ENCODE results near the gene LCN9.

DNA sequence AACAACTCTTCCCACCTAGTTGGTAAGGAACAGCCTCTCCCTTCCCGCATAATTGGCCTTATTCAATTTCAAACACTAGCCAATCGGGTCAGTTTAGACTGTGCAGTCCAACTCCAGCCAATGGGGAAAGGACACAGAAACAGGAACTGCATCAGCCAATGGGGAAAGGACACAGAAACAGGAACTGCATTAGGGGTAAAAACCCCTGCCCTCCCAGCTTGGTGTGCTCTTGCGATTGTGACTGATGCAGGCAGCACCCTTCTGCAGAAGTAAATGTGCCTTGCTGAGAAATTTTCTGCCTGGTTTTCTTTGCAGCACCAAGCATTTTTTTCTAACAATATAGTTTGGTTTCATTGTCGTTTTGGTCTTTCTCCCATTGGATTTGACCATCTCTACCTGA, 15.2 kb upstream of the LCN9 start:
- TF ChIP-seq, protein P1, sequence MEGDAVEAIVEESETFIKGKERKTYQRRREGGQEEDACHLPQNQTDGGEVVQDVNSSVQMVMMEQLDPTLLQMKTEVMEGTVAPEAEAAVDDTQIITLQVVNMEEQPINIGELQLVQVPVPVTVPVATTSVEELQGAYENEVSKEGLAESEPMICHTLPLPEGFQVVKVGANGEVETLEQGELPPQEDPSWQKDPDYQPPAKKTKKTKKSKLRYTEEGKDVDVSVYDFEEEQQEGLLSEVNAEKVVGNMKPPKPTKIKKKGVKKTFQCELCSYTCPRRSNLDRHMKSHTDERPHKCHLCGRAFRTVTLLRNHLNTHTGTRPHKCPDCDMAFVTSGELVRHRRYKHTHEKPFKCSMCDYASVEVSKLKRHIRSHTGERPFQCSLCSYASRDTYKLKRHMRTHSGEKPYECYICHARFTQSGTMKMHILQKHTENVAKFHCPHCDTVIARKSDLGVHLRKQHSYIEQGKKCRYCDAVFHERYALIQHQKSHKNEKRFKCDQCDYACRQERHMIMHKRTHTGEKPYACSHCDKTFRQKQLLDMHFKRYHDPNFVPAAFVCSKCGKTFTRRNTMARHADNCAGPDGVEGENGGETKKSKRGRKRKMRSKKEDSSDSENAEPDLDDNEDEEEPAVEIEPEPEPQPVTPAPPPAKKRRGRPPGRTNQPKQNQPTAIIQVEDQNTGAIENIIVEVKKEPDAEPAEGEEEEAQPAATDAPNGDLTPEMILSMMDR (IDR thresholded peaks at IDR 0.05) = no peak
- no peak for TF ChIP-seq POLR2A (IDR thresholded peaks at IDR 0.05)

Measured in transverse colon (tissue), 3 donors.